GDM1 (cell line): Measurements from ENCODE around the gene ATP6V1F.

Experiments used
- DNase-seq: peaks from one replicate; lab custom pipeline; 2025; lab: John Stamatoyannopoulos, UW

ATP6V1F gene

DNA sequence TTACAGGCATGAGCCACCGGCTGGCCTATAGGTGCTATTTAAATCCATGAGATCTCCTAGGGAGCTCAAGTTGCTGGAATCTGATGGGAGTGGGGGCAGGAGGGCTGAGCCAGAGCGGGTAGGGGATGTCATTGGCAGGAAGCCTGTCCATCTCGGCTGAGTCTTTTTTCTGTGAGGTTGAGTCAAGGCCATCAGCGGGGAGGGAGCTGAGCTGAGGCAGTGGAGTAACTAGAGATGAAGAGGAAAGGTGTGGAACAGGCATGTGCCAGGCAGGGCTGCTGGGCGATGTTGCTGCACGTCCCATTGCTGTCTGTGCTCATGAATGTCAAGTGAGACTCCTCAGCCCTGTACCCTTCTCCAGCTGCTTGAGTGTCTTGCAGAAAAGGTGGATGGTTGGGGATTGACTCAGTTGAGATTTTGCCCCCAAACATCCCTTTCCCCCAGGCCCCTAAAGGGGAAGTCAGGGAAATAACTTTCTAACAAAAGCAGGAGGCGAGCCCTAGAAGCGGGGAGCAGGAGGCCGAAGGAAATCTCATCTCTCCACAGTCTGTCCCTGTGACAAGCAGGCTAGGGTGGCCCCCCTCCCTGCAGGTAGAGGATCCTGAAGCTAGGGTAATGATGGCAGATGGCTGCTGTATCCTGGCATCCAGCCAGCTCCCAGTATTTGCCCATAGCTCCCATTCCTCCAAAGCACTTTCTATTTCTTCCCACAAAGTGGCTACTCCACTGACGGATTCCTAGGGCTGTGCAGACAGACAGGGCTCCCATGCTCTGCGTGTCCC, 5.4 kb downstream of the ATP6V1F start:
- no peak for DNase-seq

DNA sequence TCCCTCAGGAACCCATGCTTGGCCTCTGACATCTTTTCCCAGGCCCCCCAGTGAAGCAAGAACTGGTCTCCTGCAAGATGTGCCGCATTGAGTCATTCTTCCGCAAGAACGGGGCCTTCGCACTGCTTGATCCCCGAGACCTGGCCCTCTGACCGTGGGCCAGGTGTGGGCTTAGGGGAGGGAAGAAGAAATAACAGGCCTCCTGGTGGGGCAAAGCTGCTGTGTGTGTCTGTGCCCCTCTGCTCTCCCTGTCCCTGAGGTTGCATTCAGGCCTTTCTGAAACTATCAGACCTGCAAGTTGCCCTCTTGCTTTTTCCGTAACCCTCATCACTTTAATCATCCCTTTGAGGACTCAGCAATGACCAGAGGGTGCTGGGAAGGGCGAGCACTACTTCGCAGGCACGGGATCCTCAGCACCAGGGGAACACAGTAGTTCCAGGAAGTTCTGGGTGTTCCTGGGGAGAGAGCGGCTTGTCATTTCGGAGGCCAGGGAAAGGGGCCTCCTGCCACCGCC, 6.0 kb downstream of the ATP6V1F start:
- no peak for DNase-seq

DNA sequence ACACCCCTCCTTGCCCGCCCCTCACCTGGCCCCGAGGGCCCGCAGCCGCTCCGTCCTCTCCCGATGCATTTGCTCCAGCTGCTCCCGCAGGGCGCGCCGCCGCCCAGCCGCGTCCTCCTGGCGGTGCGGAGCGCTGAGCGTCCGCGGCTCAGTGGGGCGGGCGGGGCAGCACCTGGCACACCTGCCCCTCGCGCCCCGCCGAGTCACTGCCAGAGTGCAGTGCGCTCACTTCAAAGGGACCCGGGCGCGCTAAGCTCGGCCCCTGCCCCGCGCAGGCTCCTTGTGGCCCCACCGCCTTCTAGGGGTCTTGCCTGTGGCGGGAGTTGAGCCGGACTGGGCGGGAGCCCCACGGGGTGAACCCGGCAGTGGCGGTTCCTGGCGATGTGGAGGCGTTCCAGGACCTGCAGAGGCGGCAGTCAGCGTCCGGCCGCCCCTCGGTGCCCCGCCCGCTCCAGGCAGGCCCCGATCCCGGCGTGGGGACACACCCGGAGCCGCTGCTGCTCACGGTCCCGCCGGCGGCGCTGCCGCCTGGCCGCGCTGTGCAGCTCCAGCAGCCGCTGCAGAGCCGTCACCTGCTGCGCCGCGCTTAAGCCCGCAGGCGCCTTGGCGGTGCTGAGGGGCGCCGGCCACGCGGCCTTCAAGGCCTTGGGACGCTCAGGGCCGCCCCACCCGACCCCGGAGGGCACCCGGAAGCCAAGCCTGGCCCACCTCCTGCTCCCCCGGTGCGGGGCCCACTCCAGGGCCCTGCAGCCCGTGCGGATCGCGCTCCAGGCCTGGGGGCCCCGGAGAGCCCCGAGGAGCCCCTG, 6.7 kb downstream of the ATP6V1F start:
- DNase-seq = no peak

DNA sequence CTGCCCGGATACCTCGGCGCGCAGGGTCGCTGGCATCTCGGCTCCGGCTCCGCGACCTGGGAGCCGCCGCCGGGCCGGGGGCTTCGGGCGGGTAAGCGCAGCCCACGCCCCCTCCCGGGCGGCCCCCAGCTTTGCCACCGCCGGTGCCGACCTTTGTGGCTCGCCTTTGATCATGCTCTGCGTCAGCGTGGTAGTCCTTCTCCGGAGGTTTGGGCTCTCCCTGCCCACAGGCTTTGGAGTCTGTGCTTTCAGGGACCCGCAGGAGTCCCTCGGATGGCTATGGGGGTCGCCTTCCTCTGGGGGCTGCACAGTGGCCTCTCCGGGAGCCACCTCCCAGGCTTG, 7.3 kb downstream of the ATP6V1F start:
- DNase-seq = no peak

DNA sequence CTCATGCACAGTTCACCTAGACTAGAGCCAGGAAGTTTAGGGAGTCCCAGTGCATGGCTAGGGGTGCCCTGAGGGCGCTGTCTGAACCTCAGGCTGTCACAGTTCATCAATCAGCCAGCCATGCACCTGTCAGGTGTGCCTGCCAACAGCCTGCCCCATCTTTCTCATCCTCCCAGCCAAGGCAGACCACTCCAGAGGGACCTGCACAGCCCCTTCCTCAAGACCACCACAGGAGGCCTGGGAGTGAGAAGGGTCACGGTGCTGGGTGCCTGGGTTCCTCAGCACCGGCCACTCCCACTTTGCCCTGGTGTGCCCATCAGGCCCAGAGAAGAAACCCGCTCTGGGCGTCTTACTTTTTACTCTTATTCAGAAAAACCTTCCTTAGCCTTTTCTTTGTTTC, 8.4 kb downstream of the ATP6V1F start:
- DNase-seq = no peak

DNA sequence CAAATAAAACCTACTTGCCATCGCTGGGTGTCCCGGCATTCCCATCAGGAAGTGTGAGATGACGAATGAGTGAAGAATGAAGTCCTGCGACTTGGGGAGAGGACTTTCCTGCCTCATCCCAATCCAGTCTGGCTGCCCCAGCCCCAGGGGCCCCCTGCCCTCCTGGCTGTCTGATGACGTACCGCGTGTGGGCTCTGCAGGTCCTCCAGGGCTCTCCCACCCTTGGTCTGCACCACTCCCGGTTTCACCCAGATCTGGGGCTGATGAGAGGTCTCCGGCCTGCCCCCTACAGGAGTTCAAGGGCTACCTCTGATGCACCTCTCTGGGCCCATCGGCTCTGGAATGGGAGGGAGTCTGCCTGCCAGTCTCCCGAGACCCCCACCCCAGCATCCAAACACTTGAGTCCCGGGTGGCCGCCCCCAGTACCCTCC, 9.8 kb downstream of the ATP6V1F start:
- no peak for DNase-seq

DNA sequence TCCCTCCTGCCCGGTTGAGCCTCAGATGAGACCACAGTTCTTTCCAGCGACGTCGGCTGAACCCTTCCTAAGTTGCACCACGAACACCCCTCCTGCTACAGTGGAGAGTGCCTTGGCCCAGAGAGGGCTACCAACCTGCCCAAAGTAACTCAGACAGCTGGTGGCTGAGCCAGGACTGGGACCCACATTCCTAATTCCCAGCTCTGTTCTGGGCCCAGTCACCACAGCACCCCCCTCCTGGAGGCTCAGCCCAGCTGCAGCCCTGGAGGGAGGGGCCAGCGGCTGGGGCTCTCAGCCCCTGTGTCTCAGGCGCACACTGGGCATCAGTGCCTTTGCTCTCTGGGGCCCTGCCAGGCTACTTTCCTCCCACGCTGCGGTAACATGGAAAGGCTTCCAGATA, 10.6 kb downstream of the ATP6V1F start:
- no peak for DNase-seq

DNA sequence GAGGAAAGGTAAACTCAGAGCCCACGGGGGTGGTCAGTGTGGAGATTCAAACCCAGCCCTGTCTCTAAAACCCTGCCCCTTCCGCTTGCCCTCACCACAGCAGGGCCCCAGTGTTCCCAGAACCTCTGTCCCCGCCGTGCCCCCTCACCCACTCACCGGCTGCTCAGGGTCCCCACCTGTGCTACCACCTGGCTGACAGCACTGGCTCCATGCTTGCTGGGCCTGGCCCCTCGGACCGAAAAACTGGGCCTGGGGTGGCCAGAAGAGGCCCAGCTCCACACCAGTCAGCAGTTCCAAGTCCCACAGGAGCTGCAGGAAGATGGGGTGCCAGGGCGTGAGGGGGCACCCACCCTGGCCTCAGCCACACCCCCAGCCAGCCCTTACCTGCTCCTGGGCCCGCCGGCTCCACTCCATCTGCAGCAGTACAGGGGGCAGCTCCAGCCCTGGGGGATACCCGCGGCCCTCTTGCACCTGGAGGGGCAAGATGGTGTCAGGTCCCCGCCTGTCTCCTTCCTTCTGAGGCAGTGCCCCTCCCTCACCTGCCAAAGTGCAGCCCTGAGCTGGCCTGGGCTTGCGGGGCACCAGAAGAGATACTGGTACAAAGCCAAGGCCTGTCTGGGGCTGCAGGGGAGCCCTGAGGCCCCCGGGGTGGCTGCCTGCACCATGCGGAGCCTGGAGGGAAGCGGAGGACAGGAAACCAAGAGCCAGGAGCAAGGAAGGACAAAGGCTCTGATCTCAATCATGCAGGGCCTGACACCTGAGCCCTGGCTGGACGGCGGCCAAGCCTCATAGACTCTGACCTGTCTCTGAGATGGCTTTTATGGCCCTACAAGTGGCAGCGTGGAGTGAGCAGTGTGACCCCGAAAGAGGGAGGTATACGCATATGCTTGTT, 11.7 kb downstream of the ATP6V1F start:
- no peak for DNase-seq

DNA sequence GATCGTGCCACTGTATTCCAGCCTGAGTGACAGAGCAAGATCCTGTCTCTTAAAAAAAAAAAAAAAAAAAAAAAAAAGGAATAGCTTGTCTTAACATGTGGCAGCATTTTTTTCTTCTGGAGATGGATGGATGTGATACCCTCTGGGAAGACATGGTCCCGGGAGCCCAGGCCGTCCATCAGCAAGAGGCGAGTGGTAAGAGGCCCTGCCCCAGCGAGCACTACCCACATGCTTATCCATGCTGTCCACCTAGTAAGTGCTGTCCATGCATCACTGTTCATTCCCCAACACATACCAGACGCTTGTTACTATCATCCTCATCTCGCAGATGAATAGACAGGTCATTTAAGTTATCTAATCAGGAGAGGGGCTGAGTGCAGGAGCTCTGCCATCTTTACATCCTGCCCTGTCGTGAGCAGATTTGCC, 12.9 kb downstream of the ATP6V1F start:
- DNase-seq = no peak

DNA sequence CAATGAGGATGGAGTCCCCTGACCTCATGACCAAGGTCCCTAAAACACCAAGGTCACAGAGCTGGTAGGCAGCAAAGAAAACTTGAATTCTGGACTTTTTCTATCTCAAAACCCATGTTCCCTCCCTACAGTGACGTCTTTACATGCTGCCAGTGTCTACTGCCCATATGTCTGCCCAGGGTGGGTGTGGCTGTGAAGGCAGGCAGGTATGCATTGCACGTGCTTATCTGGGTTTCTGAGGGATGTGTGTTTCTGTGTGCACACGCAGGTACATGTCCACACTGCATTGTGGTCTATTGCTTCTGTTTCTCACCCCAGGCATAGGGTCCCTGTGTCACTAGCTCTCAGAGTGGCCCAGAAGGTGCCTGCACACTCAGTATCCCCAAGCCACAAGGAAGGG, 13.5 kb downstream of the ATP6V1F start:
- no peak for DNase-seq

DNA sequence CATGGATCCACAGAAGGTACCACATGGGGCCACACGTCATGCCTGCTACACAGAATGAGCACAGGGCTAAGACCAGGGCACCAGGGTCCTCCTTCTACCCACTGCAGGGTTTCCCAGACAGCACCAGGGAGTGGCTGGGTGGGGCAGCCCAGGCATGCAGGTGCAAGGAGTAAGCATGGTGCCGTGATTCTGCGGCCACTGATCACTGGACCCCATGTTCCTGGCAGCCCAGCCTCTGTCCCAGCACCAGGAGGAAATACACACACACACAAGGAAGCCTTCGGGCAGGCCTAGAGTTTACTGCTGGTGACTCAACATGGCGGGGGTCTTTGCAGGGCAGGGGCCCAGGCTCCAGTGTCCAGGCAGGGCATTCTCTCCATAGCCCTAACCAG, 13.9 kb downstream of the ATP6V1F start:
- DNase-seq = no peak

DNA sequence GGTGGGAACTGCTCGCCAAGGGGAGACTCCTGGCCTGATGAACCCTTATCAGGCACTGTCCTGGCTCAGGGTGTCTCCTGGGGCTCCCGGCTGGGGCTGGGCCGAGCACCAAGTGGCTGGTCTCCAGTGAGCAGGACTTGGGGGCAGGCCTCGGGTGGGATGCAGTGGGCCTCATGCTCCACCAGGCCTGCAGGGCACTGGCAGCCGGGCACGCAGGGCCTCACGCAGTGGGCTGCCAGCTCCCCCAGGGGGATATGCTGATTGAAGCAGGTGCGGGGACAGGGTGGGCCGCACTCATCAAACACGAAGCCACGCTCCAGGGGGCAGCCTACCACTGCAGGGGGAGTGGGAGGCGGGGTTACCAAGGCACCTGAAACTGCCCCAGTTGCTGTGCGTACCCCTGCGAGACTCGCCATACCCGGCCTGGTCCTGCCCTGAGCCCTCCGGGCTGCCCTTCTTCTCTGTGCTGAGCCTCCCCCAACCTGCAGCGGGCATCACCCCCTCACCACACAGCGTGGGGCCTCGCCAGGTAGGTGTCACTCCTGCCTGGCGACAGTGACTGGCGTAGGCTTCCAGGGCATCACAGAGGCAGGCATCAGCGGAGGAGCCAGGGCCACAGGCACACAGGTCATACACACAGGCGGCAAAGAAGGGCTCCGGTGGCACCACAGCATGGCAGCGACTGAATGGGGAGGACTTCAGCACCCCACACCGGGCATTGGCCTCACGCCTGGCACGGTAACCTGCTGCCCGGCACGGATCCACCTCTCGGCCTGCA, 14.5 kb downstream of the ATP6V1F start:
- DNase-seq = no peak

DNA sequence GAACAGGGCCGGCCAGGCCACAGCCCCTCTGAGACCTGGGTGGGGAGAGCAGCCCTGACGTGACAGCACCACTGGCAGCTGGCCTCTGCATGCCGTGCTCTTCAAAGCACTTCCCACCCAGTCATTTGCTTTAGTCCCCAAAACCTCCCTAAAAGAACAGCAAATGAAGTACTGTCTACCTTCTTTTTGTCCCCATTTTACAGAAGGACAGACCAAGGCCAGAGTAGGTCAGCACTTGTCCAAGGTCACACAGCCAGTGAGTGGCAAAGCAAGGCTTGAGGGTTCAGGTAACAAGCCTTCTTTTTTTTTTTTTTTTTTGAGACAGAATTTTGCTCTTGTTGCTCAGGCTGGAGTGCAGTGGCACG, 15.1 kb downstream of the ATP6V1F start:
- DNase-seq = no peak

DNA sequence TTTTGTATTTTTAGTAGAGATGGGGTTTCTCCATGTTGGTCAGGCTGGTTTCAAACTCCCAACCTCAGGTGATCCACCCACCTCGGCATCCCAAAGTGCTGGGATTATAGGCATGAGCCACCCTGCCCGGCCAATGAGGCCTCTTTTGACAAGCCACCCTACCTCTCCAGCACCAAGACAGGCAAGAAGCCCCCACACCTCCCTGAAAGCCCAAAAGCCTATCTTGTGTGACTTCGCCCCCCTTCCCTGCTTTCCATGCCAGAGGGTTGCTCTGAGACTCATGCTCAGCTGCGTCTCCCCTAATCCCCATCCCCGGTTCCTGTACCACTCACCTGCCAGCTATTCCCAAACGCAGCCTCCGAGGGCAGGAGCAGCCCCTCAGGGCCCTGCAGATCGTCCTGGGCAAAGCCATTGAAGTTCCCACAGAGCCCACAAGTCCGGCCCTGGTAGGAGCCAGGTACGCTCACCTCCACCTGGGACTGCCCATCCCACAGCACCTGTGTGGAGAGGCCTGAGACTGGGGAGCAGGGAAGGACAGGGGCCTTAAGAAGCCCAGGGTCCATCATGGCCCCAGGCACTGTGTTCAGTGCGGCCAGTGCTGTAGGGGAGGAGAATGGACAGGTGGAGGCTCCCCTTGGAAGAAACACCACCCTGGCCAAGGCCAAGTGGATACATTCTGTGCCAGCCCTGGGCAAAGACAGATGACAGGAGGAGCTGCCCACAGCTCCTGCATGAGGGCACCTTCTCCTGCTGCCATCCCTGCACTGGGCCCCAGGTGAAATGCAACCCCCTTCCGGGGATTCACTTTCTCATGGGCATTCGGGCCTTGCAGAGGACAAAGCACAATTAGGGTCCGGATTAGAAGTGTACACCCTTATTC, 15.8 kb downstream of the ATP6V1F start:
- no peak for DNase-seq

DNA sequence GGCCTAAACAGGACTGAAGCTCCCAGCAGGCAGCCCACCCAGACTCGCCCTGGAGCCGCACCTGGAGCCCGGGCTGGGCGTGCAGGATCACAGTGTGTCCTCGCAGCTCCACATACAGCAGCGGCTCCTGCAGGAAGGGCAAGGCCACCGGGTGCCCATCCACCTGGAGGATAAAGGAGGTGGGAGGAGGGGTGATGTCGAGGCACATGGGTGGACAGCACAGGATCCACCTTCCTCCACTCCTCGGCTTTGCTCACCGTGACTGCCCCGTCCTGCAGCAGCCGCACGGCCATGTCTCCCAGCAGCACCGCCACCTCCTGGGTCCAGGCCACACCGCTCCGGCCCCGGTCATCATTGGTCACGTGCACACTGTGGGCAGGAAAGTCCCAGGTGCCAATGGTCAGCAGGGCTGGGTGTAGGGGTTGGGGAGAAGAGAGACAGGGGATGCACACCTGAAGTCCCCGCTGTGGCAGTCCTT, 16.8 kb downstream of the ATP6V1F start:
- no peak for DNase-seq

DNA sequence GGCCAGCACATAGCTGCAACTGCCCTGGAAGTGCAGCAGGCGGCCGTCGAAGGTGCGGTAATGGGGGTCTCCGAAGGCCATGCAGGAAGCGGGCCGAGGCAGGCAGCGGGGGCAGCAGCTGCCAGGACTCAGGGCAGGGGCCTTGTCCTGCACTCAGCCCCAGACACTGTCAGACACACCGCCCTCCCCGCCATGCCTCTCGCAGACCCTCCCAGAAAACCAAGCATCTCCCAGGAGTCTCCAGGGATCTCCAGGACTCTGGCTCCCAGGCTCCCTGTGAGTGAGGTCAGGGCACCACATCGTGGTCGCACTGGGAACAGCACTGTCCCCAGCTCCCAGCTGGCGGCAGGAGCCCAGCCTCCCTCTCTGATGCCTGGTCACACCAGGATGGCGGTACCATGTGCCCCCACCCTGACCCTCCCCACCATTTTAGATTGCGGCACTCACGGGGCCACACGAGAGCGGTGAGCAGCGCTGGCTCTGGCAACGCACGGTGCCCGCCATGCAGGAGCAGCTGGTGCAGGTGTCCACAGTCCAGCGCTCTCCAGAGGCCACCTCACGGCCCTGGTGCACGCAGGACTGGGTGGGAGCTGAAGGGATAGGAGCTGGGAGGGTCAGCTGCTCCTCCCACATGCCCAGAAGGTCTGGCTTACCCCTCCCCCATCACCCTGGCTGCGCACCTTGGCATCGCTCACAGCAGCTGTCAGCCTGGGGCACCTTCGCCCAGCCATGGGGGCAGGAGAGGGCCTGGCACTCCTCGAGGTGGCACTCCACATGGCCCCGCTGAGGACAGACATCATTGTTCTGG, 17.5 kb downstream of the ATP6V1F start:
- no peak for DNase-seq

DNA sequence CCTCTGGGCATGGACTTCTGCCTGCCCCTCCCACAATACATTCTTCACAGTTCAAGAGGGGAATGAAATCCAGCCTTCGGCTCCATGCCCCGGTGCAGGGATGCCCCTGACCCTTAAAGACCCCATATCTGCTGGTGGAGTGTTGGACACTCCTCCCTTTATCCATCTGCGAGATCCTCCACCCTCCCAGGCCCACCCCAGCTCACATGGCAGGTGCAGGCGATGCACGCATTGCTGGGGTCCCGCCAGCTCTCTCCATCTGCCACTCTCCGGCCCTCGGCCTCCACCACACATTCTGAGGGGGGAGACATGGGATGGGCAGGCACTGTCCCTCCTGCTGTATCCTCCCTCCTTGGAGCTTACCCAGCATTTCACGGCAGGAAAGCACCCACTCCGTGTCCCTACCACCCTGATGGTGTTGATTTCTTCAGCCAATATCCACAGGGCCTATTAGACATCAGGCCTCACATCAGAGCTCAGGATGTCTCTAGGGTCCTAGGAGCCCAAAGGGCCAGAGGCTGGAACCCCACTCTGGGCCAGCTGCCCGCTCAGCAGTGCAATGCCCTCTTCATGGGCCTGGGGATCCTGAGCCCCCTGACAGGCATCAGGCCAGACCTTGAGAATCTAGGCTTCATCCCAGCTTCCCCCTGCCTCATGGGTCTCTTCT, 18.3 kb downstream of the ATP6V1F start:
- DNase-seq = no peak

DNA sequence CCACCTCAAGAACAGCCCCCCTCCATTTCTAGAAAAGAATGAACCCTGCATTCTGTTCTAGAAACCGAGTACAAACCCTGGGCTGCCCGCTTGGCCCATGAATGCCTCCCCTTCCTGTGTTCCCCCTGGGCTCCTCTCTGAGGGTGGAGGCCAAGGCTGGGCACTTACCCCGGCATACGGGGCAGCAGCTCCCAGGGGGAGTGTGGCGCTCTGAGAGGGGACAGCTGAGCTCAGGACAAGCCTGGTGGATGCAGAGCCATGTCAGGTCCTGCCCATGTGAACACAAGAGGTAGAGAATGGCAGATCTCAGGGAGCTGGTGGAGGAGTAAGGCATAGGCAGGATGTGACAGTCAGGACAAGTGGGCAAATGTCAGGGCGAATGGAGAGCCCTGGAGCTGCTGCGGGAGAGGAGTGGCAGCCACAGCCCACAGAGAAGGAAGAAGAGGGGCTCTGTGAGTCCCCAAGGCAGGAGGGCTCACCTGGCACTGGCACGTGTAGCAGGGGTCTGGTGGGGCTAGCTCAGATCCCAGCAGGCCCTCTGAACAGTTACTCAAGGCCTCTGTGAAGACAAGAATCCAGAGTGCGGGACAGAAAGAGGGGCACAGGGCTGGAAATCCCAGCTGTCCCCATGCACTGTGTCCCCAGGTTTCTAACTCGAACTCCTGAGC, 18.9 kb downstream of the ATP6V1F start:
- no peak for DNase-seq
